Inflammatory macrophage treated with lipopolysaccharide for 4 hours (primary cell): ENCODE data around the gene RRP8.

Experiments
- DNase-seq: peaks from one replicate; pipeline ENCODE4 v3.0.0-alpha.2; 2020

RRP8 gene

DNA sequence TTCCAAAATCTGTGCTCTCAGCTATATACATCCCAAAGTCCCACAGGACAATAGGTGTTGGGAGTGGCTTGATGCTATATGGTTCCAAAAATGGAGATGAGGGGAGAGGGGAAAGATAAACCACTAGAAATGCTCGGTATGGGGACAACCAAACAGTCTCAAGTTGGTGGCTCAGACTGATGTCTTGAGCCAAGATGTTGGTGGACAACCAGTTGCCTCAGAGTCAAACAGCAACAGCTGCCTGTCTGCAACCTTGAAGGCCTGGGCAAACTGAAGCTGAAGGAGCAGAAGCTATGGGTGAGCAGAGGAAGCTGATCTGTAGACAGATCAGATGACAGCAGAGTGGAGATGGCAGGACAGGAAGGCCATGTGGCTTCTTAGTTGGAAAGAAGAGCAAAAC is 4.0 kb downstream of the RRP8 start:
- DNase-seq, result no peak

DNA sequence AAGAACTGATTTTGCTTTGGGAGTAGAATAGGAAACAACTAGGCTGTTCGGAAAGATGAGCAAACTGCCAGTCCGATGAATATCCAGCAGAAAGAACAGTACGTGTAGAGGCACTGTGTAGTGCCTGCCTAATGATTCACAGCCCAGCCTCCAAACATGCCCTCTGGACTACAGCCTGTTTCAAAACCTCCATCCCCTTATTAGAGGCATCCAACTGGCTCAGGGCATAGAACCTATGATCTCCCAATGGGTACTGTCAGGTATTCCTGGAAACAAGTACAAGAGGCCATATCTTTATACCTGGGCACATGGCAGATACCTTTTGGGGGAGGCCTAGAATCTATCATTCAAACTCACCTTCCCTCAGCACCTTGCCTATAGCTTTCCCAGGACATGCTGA is 4.9 kb downstream of the RRP8 start:
- no peak for DNase-seq

DNA sequence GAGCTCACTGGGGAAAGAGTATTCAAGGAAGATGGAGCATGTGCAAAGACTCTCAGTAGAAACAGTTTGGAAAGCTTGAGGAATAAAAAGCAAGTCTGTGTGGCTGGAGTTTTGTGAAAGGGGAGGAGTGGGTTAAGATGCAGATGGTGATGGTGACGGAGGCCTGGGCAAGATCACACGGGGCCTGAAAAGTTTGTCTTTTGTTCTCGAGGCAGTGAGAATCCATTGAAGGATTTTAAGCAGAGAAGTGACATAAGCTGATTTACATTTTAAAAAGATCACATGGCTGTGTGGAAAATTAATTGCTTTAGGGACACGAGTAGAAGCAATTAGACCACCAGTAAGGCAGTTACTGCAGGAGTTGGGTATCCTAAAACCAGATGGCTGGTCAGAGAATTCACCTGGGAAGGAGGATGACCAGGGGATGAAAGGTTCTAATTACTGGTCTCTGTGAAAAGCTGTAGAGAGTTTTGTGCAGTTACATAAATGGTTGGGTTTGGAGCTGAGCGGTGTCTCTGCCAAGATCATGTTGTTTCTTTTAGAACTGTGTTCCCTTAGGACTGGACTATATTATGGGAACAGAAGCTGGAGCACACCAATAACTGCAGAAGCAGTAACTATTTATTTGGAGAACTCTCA is 7.1 kb downstream of the RRP8 start:
- no peak for DNase-seq

DNA sequence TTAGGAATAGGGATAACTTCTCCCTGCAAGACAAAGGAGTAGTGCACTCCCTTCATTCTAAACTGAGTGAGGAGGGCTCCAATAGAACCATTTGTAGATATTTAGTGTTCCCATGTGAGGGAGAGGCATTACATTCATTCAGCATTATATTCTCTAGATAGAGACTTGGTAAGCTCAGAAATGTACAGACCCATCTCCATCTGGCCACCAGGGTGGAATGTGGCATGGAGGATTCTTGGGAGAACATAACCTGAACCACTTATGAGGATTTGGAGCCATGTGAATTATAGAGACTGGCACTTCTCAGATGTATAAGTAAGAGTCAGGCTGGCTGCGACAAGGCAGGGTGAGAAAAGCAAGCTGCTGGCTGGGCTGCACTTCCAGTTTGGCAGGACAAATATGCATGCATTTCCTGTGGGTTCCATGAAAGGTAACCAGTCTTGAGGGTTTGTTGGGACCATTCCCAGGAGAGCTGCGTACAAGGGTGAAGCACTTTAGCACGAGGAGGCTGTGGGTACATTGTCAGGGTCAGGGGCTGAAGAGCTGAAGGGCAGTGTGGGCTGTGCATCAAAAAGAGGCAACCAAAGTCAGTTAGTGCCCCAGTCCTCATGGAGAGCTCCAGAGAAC is 9.2 kb downstream of the RRP8 start:
- DNase-seq, result no peak

DNA sequence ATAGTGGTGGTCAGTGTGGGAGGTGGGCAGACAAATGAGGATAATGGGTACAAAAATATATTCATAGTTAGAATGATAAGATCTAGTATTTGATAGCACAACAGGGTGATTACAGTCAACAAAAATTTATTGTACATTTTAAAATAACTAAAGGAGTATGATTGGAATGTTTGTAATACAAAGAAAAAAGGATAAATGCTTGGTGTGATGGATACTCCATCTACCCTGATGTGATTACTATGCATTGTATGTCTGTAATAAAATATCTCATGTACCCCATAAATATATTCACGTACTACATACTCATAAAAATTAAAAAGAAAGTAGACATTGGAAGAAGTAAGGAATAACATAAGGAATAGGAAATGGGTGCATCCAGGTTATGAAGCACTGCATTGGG is 15.4 kb downstream of the RRP8 start:
- no peak for DNase-seq

DNA sequence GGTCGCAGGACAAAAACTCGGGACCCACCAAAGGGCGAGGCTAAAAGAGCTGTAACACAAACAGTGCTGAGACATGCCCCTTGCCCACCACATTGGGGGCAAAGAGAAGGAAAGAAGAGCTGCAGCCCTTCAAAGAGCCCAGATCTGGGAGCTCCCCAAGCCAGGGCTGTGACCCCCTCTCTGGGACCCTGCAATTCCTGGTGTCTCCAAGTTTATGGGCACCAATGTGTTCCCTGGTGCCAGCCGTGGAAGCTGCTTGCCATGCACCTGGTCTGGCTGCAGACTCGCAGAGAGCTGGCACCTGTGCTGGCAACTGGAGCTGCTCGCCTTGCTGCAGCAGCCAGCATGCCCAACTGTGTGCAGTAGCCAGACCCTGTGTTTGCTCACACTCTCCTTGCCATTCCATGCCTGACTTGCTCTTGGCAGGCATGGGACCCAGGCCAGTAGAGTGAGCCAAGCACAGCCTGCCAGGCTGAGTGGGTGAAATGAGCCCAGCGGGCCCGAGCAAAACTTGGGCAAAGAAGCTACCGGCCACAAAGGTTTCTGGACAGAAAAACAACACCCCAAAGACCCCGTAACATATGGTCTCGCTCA is 16.0 kb downstream of the RRP8 start:
- no peak for DNase-seq

DNA sequence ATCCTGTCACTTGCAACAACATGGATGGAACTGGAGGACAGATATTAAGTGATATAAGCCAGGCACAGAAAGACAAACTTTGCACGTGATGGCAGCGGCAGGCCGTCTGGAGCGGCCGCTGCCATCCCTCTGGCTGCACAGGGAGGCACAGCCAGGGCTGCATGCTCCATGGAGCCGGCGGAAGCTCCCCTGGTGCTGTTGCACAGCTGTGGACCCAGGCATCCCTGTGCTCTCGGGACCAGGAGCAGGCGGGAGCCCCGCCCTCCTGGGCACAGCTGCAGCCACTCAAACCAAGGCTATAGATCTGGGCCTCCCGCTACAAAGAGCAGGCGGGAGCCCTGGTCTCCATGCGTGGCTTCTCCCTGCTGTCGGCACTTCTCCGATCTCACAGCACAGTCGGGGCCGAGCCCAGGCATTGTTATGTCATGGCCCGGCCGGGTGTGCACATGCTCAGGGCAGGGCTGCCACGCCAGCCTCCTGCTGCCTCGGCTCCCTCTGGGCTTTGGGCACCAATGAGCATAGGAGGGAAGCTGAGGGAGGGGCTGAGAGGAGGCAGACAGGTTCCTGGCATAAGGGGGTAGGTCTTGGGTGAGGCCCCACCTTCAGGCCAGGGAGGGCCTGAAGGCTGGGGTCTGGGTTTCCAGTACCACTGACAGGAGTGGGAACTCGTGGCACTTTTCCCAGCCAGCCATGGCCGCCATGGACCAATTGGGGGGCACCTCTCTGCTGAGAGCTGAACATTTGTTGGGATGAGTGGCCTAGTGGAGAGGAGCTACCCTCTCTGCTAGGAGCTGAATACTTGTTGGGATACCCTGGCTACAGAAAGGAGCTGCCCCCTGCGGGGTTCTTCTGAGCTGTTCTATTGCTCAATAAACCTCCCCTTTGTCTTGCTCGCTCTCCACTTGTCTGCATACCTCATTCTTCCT is 16.7 kb downstream of the RRP8 start:
- no peak for DNase-seq

DNA sequence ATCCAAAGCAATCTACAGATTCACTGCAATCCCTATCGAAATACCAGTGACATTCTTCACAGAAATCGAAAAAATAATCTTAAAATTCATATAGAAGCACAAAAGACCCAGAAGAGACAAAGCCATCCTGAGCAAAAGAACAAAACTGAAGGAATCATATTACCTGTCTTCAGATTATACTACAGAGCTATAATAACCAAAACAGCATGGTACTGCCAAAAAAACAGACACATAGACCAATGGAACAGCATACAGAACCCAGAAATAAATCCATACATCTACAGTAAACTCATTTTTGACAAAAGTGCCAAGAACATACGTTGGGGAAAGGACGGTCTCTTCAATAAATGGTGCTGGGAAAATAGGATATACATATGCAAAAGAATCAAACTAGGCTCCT is 18.9 kb downstream of the RRP8 start:
- DNase-seq, result no peak

DNA sequence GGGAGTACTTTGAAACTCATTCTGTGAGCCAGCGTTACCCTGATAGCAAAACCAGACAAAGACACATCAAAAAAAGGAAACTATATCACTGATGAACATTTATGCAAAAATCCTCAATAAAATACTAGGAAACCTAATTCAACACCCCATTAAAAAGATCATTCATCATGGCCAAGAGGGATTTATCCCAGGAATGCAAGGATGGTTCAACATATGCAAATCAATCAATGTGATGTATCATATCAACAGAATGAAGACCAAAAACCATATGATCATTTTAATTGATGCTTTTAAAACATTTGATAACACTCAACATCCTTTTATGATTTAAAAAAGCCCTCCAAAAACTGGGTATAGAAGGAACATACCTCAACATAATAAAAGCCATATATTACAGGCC is 19.8 kb downstream of the RRP8 start:
- DNase-seq, result no peak

DNA sequence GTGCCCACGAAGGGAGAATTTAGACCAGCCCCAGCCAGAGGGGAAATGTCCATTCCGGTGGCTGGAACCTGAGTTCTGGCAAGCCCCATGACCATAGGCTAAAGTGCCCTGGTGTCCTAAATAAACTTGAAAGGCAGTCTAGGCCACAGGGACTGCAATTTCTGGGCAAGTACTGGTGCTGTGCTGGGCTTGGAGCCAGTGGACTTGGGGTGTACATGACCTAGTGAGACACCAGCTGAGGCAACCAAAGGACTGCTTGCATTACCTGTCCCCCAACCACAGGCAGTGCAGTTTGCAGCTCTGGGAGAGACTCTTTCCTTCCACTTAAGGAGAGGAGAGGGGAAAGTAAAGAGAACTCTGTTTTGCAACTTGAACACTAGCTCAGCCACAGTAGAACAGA is 23.7 kb downstream of the RRP8 start:
- no peak for DNase-seq

DNA sequence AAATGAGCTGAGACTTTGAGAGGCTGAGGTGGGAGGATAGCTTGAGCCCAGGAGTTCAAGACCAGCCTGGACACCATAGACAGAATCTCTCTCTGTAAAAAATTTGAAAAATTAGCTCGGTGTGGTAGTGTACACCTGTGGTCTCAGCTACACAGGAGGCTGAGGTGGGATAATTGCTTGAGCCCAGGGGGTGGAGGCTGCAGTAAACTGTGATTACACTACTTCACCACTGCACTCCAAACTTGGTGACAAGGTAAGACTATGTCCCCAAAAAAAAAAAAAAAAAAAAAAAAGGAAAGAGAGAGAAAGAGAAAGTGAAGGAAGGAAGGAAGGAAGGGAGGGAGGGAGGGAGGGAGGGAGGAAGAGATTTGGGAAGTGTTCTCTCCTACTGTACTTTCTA is 25.3 kb downstream of the RRP8 start:
- no peak for DNase-seq

DNA sequence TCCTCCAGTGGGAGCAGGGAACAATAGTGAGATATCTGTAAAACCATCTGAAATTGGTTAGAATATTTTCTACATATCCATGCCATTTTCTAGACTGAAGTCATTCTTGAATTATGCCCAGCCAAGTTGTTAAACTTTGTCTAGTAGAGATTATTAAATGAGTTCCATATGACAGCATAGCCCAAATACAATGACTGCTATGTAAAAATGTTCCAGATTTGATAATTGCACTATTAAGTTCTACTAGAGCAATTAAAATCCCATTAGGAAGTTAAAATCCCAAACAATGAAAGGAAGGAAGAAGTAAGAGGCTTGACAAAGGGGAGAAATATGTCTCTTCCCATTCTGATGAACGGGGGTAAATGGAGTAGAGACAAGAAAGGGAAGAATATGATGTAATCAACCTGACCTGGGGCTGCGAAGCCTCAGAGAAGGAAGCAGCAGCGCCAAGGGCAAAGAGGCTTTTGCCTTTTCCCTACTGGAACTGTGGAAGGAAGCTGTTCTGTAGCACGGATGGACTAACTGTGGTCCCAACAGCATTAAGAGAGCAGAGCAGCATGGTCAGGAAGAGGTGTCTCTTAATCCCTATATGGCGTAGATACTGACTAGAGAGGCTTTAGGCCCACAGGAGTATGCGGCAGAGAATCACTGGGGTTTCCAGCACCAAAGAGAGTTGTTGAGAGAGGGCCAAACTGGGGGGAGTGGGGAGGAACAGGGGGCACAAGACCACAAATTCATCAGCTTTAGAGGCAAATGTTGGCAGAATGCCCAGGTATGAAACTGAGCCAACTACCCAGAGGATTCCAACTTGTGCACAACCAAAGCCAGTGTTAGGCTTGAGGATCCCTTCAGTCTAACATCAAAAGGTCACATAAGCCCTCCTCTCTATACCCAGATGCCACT is 26.7 kb downstream of the RRP8 start:
- peak; percentile 28 for DNase-seq

DNA sequence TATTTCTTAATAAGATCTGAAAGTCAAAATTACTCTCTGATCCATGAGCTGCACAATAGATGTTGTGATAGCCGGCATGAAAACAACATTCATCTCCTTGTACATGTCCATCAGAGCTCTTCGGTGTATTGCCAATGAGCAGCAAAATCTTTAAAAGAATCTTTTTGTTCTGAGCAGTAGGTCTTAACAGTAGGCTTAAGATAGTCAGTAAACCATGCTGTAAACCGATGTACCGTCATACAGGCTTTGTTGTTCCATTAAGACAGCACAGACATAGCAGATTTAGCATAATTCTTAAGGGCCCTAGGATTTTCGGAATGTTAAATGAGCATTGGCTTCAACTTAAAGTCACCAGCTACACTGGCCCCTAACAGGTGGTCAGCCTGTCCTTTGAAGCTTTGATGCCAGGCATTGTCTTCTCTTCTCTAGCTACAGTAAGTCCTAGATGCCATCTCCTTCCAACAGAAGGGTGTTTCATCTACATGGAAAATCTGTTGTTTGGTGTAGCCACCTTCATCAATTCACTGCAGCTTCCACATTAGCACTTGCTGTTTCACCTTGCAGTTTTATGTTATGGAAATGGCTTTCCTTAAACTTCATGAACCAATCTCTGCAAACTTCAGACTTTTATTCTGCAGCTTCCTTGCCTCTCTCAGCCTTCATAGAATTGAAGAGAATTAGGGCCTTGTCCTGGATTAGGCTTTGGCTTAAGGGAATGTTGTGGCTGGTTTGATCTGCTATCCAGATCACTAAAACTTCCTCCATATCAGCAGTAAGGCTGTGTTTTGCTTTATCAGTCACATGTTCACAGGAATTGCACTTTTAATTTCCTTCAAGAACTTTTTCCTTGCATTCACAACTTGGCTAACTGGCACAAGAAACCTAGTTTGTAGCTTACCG is 28.4 kb downstream of the RRP8 start:
- no peak for DNase-seq

DNA sequence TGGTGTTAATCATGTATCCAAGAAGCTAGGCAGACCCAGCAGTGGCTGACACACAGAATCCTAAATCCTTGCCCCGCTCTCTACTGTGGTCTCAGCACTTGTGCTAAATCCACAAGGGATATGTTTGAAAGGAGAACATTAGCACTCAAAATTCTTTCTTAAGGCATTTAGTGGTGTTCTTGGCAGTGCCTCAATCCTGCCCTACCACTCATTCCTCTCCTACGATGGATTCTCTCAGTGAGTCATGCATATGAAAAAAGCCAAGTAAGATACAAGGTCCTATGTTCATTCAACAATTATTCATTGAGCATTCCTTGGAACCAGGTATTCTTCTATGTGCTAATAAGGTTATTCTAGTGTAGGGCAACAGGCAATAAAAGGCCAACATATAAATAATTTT is 31.2 kb downstream of the RRP8 start:
- no peak for DNase-seq

DNA sequence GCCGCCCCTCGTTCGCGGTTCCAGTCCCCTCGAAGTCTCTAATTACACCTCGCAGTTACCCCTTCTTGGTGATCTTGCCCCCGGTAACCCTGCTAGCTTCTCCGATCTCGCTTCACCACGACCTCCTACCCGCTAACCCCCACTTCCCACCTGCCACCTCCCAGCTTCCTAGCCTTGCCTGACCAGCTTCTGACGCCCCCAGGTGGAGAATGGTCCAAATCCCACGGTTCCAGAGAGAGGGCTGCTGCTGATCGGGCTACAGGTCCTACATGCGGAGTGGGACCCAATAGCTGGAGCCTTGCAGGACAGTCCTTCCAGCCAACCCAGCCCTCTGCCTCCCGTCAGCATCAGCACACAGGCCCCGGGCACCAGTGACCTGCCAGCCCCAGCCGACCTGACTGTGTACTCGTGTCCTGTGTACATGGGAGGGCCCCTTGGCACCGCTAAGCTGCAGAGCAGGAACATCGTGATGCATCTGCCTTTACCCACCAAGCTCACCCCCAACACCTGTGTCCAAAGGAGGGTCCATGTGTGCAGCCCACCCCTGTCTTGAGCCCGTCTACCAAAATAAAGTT is 31.9 kb downstream of the RRP8 start:
- DNase-seq, result no peak

DNA sequence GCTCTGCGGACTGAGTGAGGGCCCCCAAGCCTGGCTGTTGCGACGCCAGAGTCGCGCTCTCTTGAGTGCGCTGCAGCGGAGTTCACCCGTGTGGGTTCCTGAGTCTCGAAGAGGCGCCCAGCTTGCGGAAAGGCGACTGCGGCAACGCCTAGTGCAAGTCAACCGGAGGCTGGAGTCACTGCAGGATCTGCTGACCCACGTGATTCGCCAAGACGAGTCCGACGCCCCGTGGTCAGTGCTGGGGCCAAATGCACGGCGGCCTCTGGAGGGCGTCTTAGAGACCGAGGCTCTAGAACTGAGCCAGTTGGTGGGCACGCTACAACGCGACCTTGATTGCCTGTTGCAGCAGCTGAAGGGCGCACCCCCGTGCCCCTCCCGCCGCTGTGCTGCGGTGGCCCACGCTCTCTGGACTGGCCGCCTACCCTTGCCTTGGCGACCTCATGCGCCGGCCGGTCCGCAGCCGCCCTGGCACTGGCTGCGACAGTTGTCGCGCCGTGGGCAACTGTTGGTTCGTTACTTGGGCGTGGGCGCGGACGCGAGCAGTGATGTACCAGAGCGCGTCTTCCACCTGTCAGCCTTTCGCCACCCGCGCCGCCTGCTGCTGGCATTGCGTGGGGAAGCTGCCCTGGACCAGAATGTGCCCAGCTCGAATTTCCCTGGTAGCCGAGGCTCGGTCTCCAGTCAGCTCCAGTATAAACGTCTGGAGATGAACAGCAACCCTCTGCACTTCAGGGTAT is 32.6 kb downstream of the RRP8 start:
- no peak for DNase-seq

DNA sequence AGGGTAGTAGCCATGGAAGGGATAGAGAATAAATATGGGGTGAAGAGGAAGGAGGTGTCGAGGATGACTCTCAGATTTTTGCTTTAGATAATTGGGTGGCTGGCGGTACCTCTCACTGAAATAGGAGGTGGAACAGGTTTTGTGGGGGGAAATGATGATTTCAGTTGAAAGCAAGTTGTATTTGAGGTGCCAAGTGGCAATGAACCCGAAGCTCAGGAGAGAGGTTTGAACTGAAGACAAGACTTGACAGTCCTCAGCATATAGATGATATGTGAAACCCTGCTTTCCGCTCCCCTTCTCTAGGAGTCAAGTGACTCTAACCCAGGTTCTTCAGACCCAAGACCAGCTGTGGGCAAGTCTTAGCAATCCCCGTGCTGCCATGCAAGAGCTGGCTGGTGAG is 33.7 kb downstream of the RRP8 start:
- no peak for DNase-seq

DNA sequence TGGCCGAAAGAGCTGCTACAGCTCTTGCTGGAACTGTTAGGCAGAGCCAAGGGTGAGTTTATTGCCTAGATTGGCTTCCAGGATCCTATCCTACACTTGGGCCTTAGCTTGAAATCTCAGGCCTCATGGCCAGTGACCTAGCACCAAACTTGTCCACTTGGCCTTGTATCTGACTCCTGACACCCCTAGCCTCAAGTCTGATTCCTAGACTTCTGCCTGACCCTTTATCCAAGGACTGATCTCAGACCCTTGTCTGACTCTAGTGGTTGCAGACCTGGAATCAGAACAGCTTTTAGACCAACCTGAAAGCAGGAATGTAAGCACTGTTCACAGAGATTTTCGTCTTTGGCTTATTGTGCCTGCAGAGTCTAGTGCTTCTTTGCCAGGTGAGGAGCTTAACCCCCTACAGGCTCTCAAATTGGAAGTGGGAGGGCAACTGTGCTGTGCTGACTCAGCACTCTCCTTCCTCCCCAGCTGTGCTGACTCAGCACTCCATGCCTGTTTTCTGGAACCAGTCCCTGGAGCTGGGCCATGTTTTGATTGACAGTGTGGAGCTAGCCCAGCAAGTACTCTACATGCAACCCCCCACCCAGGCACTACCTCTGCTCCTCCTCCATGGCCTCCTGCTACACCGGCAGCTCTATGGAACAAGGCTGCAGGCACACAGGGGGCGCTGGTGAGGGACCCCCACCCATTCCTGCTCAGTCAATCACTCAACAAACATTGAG is 35.1 kb downstream of the RRP8 start:
- DNase-seq, result no peak

DNA sequence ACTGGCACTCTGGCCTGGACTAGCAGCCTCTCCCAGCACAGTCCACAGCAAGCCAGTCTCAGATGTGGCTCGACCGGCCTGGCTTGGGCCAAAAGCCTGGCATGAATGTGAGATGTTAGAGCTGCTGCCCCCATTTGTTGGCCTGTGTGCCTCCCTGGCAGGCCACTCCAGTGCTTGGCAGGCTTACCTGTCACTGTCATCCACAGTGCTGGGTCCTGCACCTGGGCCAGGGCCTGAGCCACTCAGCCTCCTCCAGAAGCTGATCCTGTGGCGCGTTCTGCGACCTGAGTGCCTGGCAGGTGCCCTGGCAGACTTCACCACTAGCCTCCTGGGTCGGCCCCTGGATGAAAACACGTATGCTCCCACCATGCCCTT is 36.1 kb downstream of the RRP8 start:
- no peak for DNase-seq
